Measurements from ENCODE around the gene CIRBP.

DNA sequence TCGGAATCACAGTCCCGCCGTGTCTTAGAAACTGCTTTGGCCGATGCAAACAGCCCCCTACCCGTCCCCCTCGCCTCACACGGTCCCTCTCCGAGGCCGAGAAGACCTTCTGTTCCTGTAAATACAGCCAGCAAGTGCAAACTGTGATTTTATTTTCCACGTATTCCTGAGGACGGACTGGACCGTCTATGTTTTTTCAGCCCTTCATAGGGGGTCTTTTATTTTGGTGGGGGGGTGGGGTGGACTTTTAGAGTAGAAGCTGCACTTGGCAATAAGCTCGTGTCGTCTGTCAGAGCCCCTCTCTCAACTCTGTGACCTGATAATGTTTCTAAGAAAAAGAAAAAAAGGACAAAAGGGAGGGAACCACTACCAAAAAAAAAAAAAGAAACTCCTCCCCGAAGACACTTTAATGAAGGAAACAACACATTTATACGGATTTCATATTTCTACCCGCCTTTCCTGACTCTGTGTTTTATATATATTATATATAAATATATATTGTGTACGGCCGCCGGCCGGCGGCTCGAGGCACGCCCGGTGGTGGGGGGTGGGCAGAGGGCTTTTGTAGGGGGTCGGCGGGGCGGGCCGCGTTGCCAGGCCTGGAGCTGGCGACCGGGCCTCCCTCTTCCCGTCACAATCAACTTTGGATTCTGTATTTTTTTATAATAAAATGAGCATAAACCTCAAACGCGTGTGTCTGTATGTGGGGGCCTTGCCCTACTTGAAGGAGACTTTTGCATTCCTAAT lies 31.8 kb downstream of the CIRBP start:
- no peak for TF ChIP-seq CTCF (conservative IDR thresholded peaks at IDR 0.05; ENCODE audit: low read depth, low read length)
- no peak for TF ChIP-seq EZH2 (IDR thresholded peaks at IDR 0.05; ENCODE audit: low read length, unreplicated experiment)
